ENCODE results near the gene AMT.

- TF ChIP-seq ZNF70 (CRISPR knock-in tag; IDR thresholded peaks at IDR 0.05) = no peak
- no peak for TF ChIP-seq PATZ1 (CRISPR knock-in tag; IDR thresholded peaks at IDR 0.05; ENCODE audit: borderline replicate concordance)
Measured at GRCh38 chr3:49412632-49413337, 9.5 kb downstream of the AMT start.

Measured in SK-N-SH treated with all-trans-retinoic acid at 6 μM for 48 hours (cell line).